H1 (cell line): ENCODE measurements around the gene TMEM187. TPM values are rescaled to one million over a fixed set of nuclear protein-coding genes. Genes with fewer than 3 reads are reported as not detected.

Experiments used
- CTCF ChIA-PET: fragments of 300-600 bp; sonication (Branson Sonifier 250); formaldehyde crosslinking; loops from one replicate; lab custom pipeline; 2021; ENCODE audit not compliant: partially characterized antibody; lab: Charles Lee
- POLR2A ChIA-PET: fragments of 300-600 bp; sonication (Branson Sonifier 250); formaldehyde crosslinking; loops from one replicate; lab custom pipeline; 2021; ENCODE audit warnings: inconsistent platforms; ENCODE audit not compliant: partially characterized antibody; lab: Charles Lee
- DNase-seq, 2 experiments: peaks; one replicate each; pipeline versions ENCODE4 v3.0.0 to v3.0.0-alpha.2; 2010 to 2022; ENCODE audit warnings: low spot score in 2 of 2, low read depth in 1 of 2, mixed read lengths in 1 of 2
- FAIRE-seq: peaks from 2 replicates; lab custom pipeline; 2011; peaks lifted over from hg19 to GRCh38; lab: Jason Lieb, UNC
- H2AFZ ChIP-seq: 2 replicates; pipeline ENCODE4 v1.8.1; 2012; ENCODE audit warnings: low read length, inconsistent platforms
- H2AK5ac ChIP-seq: 2 replicates; pipeline ENCODE4 v1.6.1; 2013; ENCODE audit warnings: low read depth, low read length
- H2BK120ac ChIP-seq: replicated peaks from 2 replicates; pipeline ENCODE3; 2013; ENCODE audit warnings: low read depth, low read length, inconsistent platforms
- H2BK12ac ChIP-seq: 2 replicates; pipeline ENCODE4 v1.6.1; 2013; ENCODE audit warnings: low read depth, low read length
- H2BK15ac ChIP-seq: 2 replicates; pipeline ENCODE4 v1.6.1; 2013; ENCODE audit warnings: low read length
- H2BK20ac ChIP-seq: 2 replicates; pipeline ENCODE4 v1.6.1; 2013; ENCODE audit warnings: low read length
- H2BK5ac ChIP-seq: 2 replicates; pipeline ENCODE4 v1.6.1; 2013; ENCODE audit warnings: low read depth, low read length
- H3K14ac ChIP-seq: 2 replicates; pipeline ENCODE4 v1.6.1; 2013; ENCODE audit warnings: inconsistent platforms; ENCODE audit not compliant: insufficient read length
- H3K18ac ChIP-seq: 2 replicates; pipeline ENCODE4 v1.6.1; 2013; ENCODE audit warnings: low read length; ENCODE audit errors: extremely low read depth
- H3K23ac ChIP-seq: 2 replicates; pipeline ENCODE4 v1.6.1; 2013; ENCODE audit warnings: inconsistent platforms; ENCODE audit not compliant: insufficient read length
- H3K23me2 ChIP-seq: 2 replicates; pipeline ENCODE4 v1.6.1; 2013; ENCODE audit warnings: low read depth, low read length
- H3K27ac ChIP-seq: 2 replicates; pipeline ENCODE4 v1.6.1; 2011; ENCODE audit warnings: low read depth, low read length, inconsistent platforms
- H3K27me3 ChIP-seq, 4 experiments: replicated peaks in 1 of 4; 1 replicate in 1 of 4; 2 replicates in 3 of 4; pipeline versions ENCODE4 v1.6.1 to v1.8.1; 2011 to 2013; ENCODE audit warnings: low read length in 3 of 4, mild to moderate bottlenecking in 3 of 4, inconsistent platforms in 2 of 4, mixed read lengths in 2 of 4, moderate library complexity in 1 of 4; ENCODE audit not compliant: control insufficient read depth in 3 of 4, insufficient read depth in 3 of 4; ENCODE audit errors: extremely low read depth in 1 of 4
- H3K36me3 ChIP-seq, 4 experiments: 2 replicates each; pipeline versions ENCODE4 v1.6.1 to v1.8.1; 2011 to 2013; ENCODE audit warnings: mild to moderate bottlenecking in 4 of 4, low read length in 3 of 4, moderate library complexity in 2 of 4, control low read depth in 1 of 4, inconsistent platforms in 1 of 4; ENCODE audit not compliant: insufficient read depth in 4 of 4, control insufficient read depth in 2 of 4
- H3K4ac ChIP-seq: replicated peaks from 2 replicates; pipeline ENCODE3; 2013; ENCODE audit warnings: low read length, low read depth, mixed read lengths, inconsistent platforms; ENCODE audit not compliant: insufficient read length
- H3K4me1 ChIP-seq, 4 experiments: replicated peaks in 1 of 4; 1 replicate in 1 of 4; 2 replicates in 3 of 4; pipeline versions ENCODE4 v1.6.1 to v1.8.1; 2011 to 2013; ENCODE audit warnings: low read length in 3 of 4, inconsistent platforms in 2 of 4, mixed read lengths in 1 of 4; ENCODE audit not compliant: insufficient read depth in 4 of 4, control insufficient read depth in 3 of 4
- H3K4me2 ChIP-seq, 2 experiments: 2 replicates each; pipeline versions ENCODE4 v1.6.1 to v1.8.1; 2011 to 2013; ENCODE audit warnings: low read depth in 2 of 2, low read length in 2 of 2, control low read depth in 1 of 2, inconsistent platforms in 1 of 2, mild to moderate bottlenecking in 1 of 2; ENCODE audit not compliant: insufficient read depth in 1 of 2
- H3K4me3 ChIP-seq, 4 experiments: fragments of 200-600, 300-600 bp in 1 of 4; sonication (generic), shearing (Covaris generic), sonication (Bioruptor Twin) in 1 of 4; 2 replicates each; pipeline versions ENCODE4 v1.5.1 to v1.8.1; 2011 to 2016; ENCODE audit warnings: low read length in 4 of 4, low read depth in 3 of 4, control low read depth in 2 of 4, inconsistent platforms in 2 of 4, mild to moderate bottlenecking in 2 of 4, mixed read lengths in 1 of 4, moderate library complexity in 1 of 4; ENCODE audit not compliant: insufficient read depth in 2 of 4; ENCODE audit errors: extremely low read depth in 1 of 4
- H3K56ac ChIP-seq: replicated peaks from 2 replicates; pipeline ENCODE3; 2013; ENCODE audit warnings: low read depth, mild to moderate bottlenecking, mixed read lengths, low read length, inconsistent platforms; ENCODE audit not compliant: insufficient read length
- H3K79me1 ChIP-seq: 2 replicates; pipeline ENCODE4 v1.6.1; 2013; ENCODE audit warnings: low read depth, low read length, control low read depth
- H3K79me2 ChIP-seq, 2 experiments: 2 replicates each; pipeline versions ENCODE4 v1.6.1 to v1.8.1; 2012 to 2013; ENCODE audit warnings: low read length in 2 of 2, mild to moderate bottlenecking in 2 of 2, inconsistent platforms in 1 of 2; ENCODE audit not compliant: insufficient read depth in 2 of 2, control insufficient read depth in 1 of 2
- H3K9ac ChIP-seq, 4 experiments: replicated peaks in 1 of 4; 1 replicate in 1 of 4; 2 replicates in 3 of 4; pipeline versions ENCODE4 v1.6.1 to v1.8.1; 2011 to 2013; ENCODE audit warnings: low read depth in 3 of 4, low read length in 3 of 4, control low read depth in 2 of 4, mild to moderate bottlenecking in 2 of 4, moderate library complexity in 2 of 4, inconsistent platforms in 1 of 4; ENCODE audit errors: extremely low read depth in 1 of 4
- H3K9me3 ChIP-seq, 2 experiments: 2 replicates each; pipeline versions ENCODE4 v1.6.1 to v1.8.1; 2012 to 2013; ENCODE audit warnings: mild to moderate bottlenecking in 2 of 2, moderate library complexity in 2 of 2, control low read depth in 1 of 2, inconsistent platforms in 1 of 2, low read depth in 1 of 2, low read length in 1 of 2, mixed read lengths in 1 of 2; ENCODE audit not compliant: insufficient read depth in 2 of 2
- H4K20me1 ChIP-seq, 2 experiments: replicated peaks in 1 of 2; 2 replicates each; pipeline versions ENCODE3 to v1.8.1; 2011 to 2013; ENCODE audit warnings: inconsistent platforms in 2 of 2, low read length in 2 of 2, mild to moderate bottlenecking in 1 of 2; ENCODE audit not compliant: insufficient read depth in 2 of 2, control insufficient read depth in 1 of 2
- H4K5ac ChIP-seq: 2 replicates; pipeline ENCODE4 v1.6.1; 2013; ENCODE audit warnings: low read length, low read depth, mixed read lengths, inconsistent platforms; ENCODE audit not compliant: insufficient read length
- H4K8ac ChIP-seq: 2 replicates; pipeline ENCODE4 v1.8.0; 2013; ENCODE audit warnings: mild to moderate bottlenecking, moderate library complexity, low read length, inconsistent platforms; ENCODE audit not compliant: insufficient read depth; ENCODE audit errors: extremely low read depth
- H4K91ac ChIP-seq: replicated peaks from 2 replicates; pipeline ENCODE3; 2013; ENCODE audit warnings: low read length, mixed read lengths, inconsistent platforms; ENCODE audit not compliant: insufficient read length
- ASH2L ChIP-seq: fragments of 200-600, 300-600 bp; sonication (generic); IDR thresholded peaks from one replicate; pipeline ENCODE4 v1.7.1; 2017; ENCODE audit warnings: low read length
- BRCA1 ChIP-seq: IDR thresholded peaks from 2 replicates; pipeline ENCODE4 v1.6.1; 2012; ENCODE audit warnings: low read depth, low read length, improper control_type of control experiment
- CBX5 ChIP-seq: fragments of 300-800, 300-1000 bp; sonication (generic); IDR thresholded peaks from 2 replicates; pipeline ENCODE4 v1.7.1; 2016; ENCODE audit warnings: antibody characterized with exemption, low read length, low read depth
- FOSL1 ChIP-seq: IDR thresholded peaks from 2 replicates; pipeline ENCODE4 v1.6.1; 2011; ENCODE audit warnings: mild to moderate bottlenecking, low read depth, low read length, moderate library complexity; ENCODE audit not compliant: insufficient read depth
- KDM4A ChIP-seq: IDR thresholded peaks from one replicate; pipeline ENCODE4 v1.7.1; 2012; ENCODE audit warnings: low read depth, mild to moderate bottlenecking, moderate library complexity, low read length, inconsistent platforms; ENCODE audit not compliant: severe bottlenecking
- NRF1 ChIP-seq: IDR thresholded peaks from 2 replicates; pipeline ENCODE4 v1.6.1; 2011; ENCODE audit warnings: mild to moderate bottlenecking, low read depth, low read length, improper control_type of control experiment
- POU5F1 ChIP-seq: IDR thresholded peaks from 2 replicates; pipeline ENCODE4 v1.6.1; 2011; ENCODE audit warnings: low read depth, mild to moderate bottlenecking, low read length, moderate library complexity
- RFX5 ChIP-seq: IDR thresholded peaks from 2 replicates; pipeline ENCODE4 v1.6.1; 2011; ENCODE audit warnings: low read depth, low read length, improper control_type of control experiment, borderline replicate concordance
- SIN3A ChIP-seq, 2 experiments: IDR thresholded peaks in 1 of 2; conservative IDR thresholded peaks in 1 of 2; 2 replicates each; pipeline ENCODE4 v1.6.1; 2011 to 2012; ENCODE audit warnings: low read length in 2 of 2, improper control_type of control experiment in 1 of 2, low read depth in 1 of 2, mild to moderate bottlenecking in 1 of 2
- TBP ChIP-seq: IDR thresholded peaks from 2 replicates; pipeline ENCODE4 v1.6.1; 2011; ENCODE audit warnings: low read depth, low read length, improper control_type of control experiment
- ZNF274 ChIP-seq: IDR thresholded peaks from 2 replicates; pipeline ENCODE4 v1.7.0; 2012; ENCODE audit warnings: low read length, borderline replicate concordance; ENCODE audit errors: extremely low read depth
- WGBS, 2 experiments: shearing (Covaris generic) in 1 of 2; methylation state at CpG; one replicate each; pipeline versions ENCODE4 v1.1.6 to v1.1.7; 2013 to 2015; ENCODE audit warnings: low lambda C conversion rate in 2 of 2, mixed read lengths in 2 of 2, inconsistent platforms in 1 of 2, low coverage in 1 of 2, missing lambda C conversion rate in 1 of 2; ENCODE audit not compliant: insufficient replicate concordance in 2 of 2, insufficient coverage in 1 of 2, insufficient read length in 1 of 2; ENCODE audit errors: extremely low coverage in 1 of 2, missing lambda C conversion rate in 1 of 2; 5-methylcytosine and 5-hydroxymethylcytosine counted together
- polyA plus RNA-seq, 7 experiments: library from polyadenylated mRNA; depleted of rRNA in 3 of 7; stranded (reverse) in 5 of 7; unstranded in 2 of 7; fragments of >200 nt in 5 of 7; fragments of 200-250 nt in 2 of 7; gene quantifications; 1 replicate in 5 of 7; 2 replicates in 1 of 7; 4 replicates in 1 of 7; pipeline versions ENCODE4 v1.2.1 to v1.2.3, GENCODE V29; 2011 to 2013; ENCODE audit warnings: missing spikeins in 2 of 7, mixed read lengths in 2 of 7
- total RNA-seq: library from RNA; stranded (reverse); fragmentation: NEBNext Ultra II Directional; extraction: Animal tissue kit (Norgen Biotek cat#: 25700); gene quantifications from 2 replicates; pipeline ENCODE4 v1.2.1, GENCODE V29; 2021
- TF ChIP-seq, protein P1 (sequence below): IDR thresholded peaks from 2 replicates; pipeline ENCODE4 v1.6.1; 2012; ENCODE audit warnings: low read length, inconsistent platforms

TMEM187 gene
- total and polyA plus RNA-seq, 2 of the 8 experiments (the other 6 are each of a cell fraction or from before 2014, with no cell fraction given) = 5.0 to 14.5 TPM

DNA sequence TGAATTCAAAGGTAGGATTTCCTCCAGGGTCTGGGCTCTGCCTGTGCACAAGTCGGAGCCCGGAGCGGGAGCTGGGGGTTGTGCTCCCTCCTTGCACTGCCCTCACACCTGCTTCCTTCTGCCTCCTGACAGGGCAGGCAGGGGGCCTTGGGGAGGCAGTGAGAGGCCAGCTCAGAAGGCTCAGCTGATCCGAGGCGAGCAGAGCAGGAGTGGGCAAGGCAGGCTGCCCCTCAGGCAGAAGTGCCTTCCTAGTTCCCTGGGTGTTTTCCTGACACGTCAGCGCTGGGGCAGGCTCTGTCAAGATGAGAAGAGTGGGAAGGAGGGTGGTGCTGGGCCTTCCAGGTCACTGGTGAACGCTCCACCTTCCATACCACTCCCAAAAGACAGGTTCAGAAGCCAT lies 52.7 kb downstream of the TMEM187 start:
- Histone ChIP-seq H3K23ac (no peak overlapping the region), H2AFZ (no peak overlapping the region), H3K9me3 (no peaks in the 10 kb centered on the region), H3K23me2 (0 out of 2 replicates have a peak, but pooled peaks cover under 1% of the 10 kb centered on the region), H3K9ac (no peak overlapping the region), H2BK20ac (no peak overlapping the region), H3K14ac (no peak overlapping the region), H4K20me1 (no peaks in the 10 kb centered on the region), H3K79me2 (no peaks in the 10 kb centered on the region), H2BK12ac (no peak overlapping the region), H2BK120ac (no peak overlapping the region), H3K18ac (no peak overlapping the region), H2BK15ac (no peak overlapping the region), H3K27me3 (no peaks in the 10 kb centered on the region), H2AK5ac (no peak overlapping the region), H3K27ac (no peak overlapping the region), H3K79me1 (no peaks in the 10 kb centered on the region), H4K8ac (no peak overlapping the region), H3K56ac (no peak overlapping the region), H4K91ac (no peak overlapping the region), H4K5ac (no peak overlapping the region), H3K4me3 (no peak overlapping the region), H3K4me1 (peaks cover 2 to 25% (median 9%) of the 10 kb centered on the region in 4 experiments), H2BK5ac (no peak overlapping the region), H3K4me2 (no peak overlapping the region), H3K36me3 (peaks cover 0 to 6% (median 2%) of the 10 kb centered on the region in 4 experiments; a peak in 4 of 8 replicates), H3K4ac (no peak overlapping the region)
- CTCF ChIA-PET = interaction anchor here (1.3 to 4.2 kb wide), 3 partner anchors 11 to 29 kb away, joined by 4 to 29 read pairs (median 4); no protein-coding TSS in a partner anchor
- no peak for FAIRE-seq
- 83% methylated on average over 4 of the region's 8 CpGs; no CpG with 5 or more reads in 1 of the 2 experiments for WGBS, 2 experiments
- no peak for DNase-seq
- POLR2A ChIA-PET = interaction anchor here (1.0 to 2.4 kb wide), 2 partner anchors 54 to 57 kb away, joined by 3 to 8 read pairs; no protein-coding TSS in a partner anchor
- no peak for TF ChIP-seq ZNF274
- no peak for TF ChIP-seq FOSL1
- no peak for TF ChIP-seq TBP
- TF ChIP-seq KDM4A = no peak
- TF ChIP-seq CBX5 = no peak
- TF ChIP-seq POU5F1 = no peak
- no peak for TF ChIP-seq NRF1
- TF ChIP-seq, protein P1, sequence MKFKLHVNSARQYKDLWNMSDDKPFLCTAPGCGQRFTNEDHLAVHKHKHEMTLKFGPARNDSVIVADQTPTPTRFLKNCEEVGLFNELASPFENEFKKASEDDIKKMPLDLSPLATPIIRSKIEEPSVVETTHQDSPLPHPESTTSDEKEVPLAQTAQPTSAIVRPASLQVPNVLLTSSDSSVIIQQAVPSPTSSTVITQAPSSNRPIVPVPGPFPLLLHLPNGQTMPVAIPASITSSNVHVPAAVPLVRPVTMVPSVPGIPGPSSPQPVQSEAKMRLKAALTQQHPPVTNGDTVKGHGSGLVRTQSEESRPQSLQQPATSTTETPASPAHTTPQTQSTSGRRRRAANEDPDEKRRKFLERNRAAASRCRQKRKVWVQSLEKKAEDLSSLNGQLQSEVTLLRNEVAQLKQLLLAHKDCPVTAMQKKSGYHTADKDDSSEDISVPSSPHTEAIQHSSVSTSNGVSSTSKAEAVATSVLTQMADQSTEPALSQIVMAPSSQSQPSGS = no peak
- TF ChIP-seq ASH2L = no peak
- no peak for TF ChIP-seq SIN3A (conservative IDR thresholded peaks at IDR 0.05 in 1 of 2, IDR thresholded peaks at IDR 0.05 in 1 of 2; ENCODE audit: low read depth in 1 of 2, low read length in 2 of 2)
- no peak for TF ChIP-seq BRCA1
- TF ChIP-seq RFX5 = no peak
